AG04449 (cell line): Measurements from ENCODE around the gene COG6.

Experiments
- CTCF ChIA-PET: fragments of 350-600 bp; formaldehyde crosslinking; extraction: SDS; loops from one replicate; lab custom pipeline; 2021; ENCODE audit warnings: antibody characterized with exemption; lab: Yijun Ruan, JAX
- POLR2A ChIA-PET: fragments of 400-600, 350-600 bp; formaldehyde crosslinking; extraction: SDS; loops from one replicate; lab custom pipeline; 2020; ENCODE audit warnings: antibody characterized with exemption, inconsistent platforms; lab: Yijun Ruan, JAX
- DNase-seq: peaks from one replicate; pipeline ENCODE4 v3.0.0-alpha.2; 2010; ENCODE audit warnings: low read depth, low spot score
- H3K4me3 ChIP-seq: 2 replicates; pipeline ENCODE4 v1.5.1; 2011; ENCODE audit warnings: low read depth, mild to moderate bottlenecking, control low read depth, low read length
- CTCF ChIP-seq: IDR thresholded peaks from one replicate; pipeline ENCODE4 v1.5.1; 2011; ENCODE audit warnings: mild to moderate bottlenecking, moderate library complexity, low read length, control low read depth, inconsistent platforms; ENCODE audit not compliant: insufficient read depth; ENCODE audit errors: missing control alignments

The COG6 gene

GRCh38 chr13:39618561-39618960 is 36.9 kb upstream of the COG6 start:
- POLR2A ChIA-PET, result no interaction called here
- no peak for DNase-seq
- CTCF ChIA-PET, result interaction anchor here (1.2 to 3.6 kb wide), 5 partner anchors 65 to 568 kb away, joined by 3 to 27 read pairs (median 7); no protein-coding TSS in a partner anchor
- TF ChIP-seq CTCF, result no peak
- H3K4me3 ChIP-seq, result no peak overlapping the region

GRCh38 chr13:39623466-39623865 is 32.0 kb upstream of the COG6 start:
- no peak for TF ChIP-seq CTCF

GRCh38 chr13:39631307-39631706 is 24.2 kb upstream of the COG6 start:
- POLR2A ChIA-PET, result no interaction called here
- TF ChIP-seq CTCF, result no peak
- CTCF ChIA-PET, result interaction anchor here (1.3 to 1.5 kb wide), 3 partner anchors 17 to 487 kb away, joined by 3 to 5 read pairs (median 4); no protein-coding TSS in a partner anchor
- no peak for DNase-seq
- no peak overlapping the region for H3K4me3 ChIP-seq

More at GRCh38 chr13:39623466-39623865, 32.0 kb upstream of the COG6 start:
- ChIA-PET POLR2A (no interaction called here), CTCF (interaction anchor here (1.0 to 1.2 kb wide), 3 partner anchors 9 to 479 kb away, joined by 3 read pairs; no protein-coding TSS in a partner anchor)
- no peak for DNase-seq
- no peak overlapping the region for H3K4me3 ChIP-seq

GRCh38 chr13:39632994-39633393 is 22.5 kb upstream of the COG6 start:
- TF ChIP-seq CTCF, result no peak
- DNase-seq, result no peak
- ChIA-PET CTCF (interaction anchor here (1.0 kb wide), 1 partner anchor 22 kb away, joined by 4 read pairs; no protein-coding TSS in a partner anchor), POLR2A (no interaction called here)
- H3K4me3 ChIP-seq, result no peak overlapping the region

GRCh38 chr13:39635564-39635963 is 19.9 kb upstream of the COG6 start:
- DNase-seq, result no peak
- ChIA-PET POLR2A (no interaction called here), CTCF (interaction anchor here (1.1 to 1.5 kb wide), 2 partner anchors 12 to 23 kb away, joined by 3 to 5 read pairs; no protein-coding TSS in a partner anchor)
- no peak for TF ChIP-seq CTCF
- H3K4me3 ChIP-seq, result no peak overlapping the region

GRCh38 chr13:39637890-39638289 is 17.6 kb upstream of the COG6 start:
- no peak for DNase-seq
- POLR2A ChIA-PET, result no interaction called here
- no peak overlapping the region for H3K4me3 ChIP-seq
- no peak for TF ChIP-seq CTCF
- CTCF ChIA-PET, result interaction anchor here (0.9 to 1.1 kb wide), 2 partner anchors 22 to 26 kb away, joined by 3 to 5 read pairs; no protein-coding TSS in a partner anchor
